Tibial artery (tissue), 4 donors: ENCODE data around the gene EDN3.

Source experiments
- DNase-seq, 2 donors: peaks; one replicate each; pipeline ENCODE4 v3.0.0-alpha.2; 2019
- H3K27ac ChIP-seq, 2 donors: fragments of 200-600 bp; sonication (generic) in 1 of 2; 1 replicate in 1 of 2; 2 replicates in 1 of 2; pipeline ENCODE4 v1.5.1; 2018 to 2019; ENCODE audit warnings: mild to moderate bottlenecking in 1 of 2
- H3K27me3 ChIP-seq, 2 donors: fragments of 200-600 bp; sonication (generic) in 1 of 2; one replicate each; pipeline versions ENCODE4 v1.5.1 to v1.6.0; 2016 to 2019
- H3K36me3 ChIP-seq, 3 donors: fragments of 200-600 bp; sonication (generic) in 2 of 3; one replicate each; pipeline ENCODE4 v1.5.1; 2016 to 2019; ENCODE audit warnings: mild to moderate bottlenecking in 2 of 3
- H3K4me1 ChIP-seq, 4 donors: fragments of 200-600 bp; sonication (generic) in 2 of 4; 1 replicate in 3 of 4; 2 replicates in 1 of 4; pipeline ENCODE4 v1.5.1; 2016 to 2019
- H3K4me3 ChIP-seq, 2 donors: fragments of 200-600 bp; sonication (generic) in 1 of 2; 1 replicate in 1 of 2; 2 replicates in 1 of 2; pipeline ENCODE4 v1.5.1; 2018 to 2019; ENCODE audit warnings: mild to moderate bottlenecking in 2 of 2
- H3K9me3 ChIP-seq, 3 donors: fragments of 200-600 bp; sonication (generic) in 1 of 3; one replicate each; pipeline ENCODE4 v1.5.1; 2016 to 2019
- CTCF ChIP-seq, 2 experiments: fragments of 200-600 bp in 1 of 2; fragments of 450-650 bp in 1 of 2; IDR thresholded peaks; one replicate each; pipeline ENCODE4 v1.5.1; 2017 to 2019; ENCODE audit warnings: antibody characterized with exemption in 2 of 2, mild to moderate bottlenecking in 1 of 2, moderate library complexity in 1 of 2
- intact Hi-C: fragments of 100-400 bp; cut with DNase I; formaldehyde crosslinking; loops from one replicate; pipeline ENCODE4 v1.15.0; 2023; ENCODE audit warnings: low total_unique reads

The EDN3 gene

GRCh38 chr20:59371431-59371830 lies 71.0 kb downstream of the EDN3 start:
- Histone ChIP-seq H3K9me3 (no peaks in the 10 kb centered on the region), H3K36me3 (no peaks in the 10 kb centered on the region), H3K27ac (no peak overlapping the region), H3K4me3 (no peak overlapping the region), H3K4me1 (peaks cover 0 to 6% (median 0%) of the 10 kb centered on the region in 4 donors), H3K27me3 (peaks cover 0 to 7% of the 10 kb centered on the region in 2 donors)
- no peak for TF ChIP-seq CTCF (IDR thresholded peaks at IDR 0.05)
- intact Hi-C loops = no loop called here
- DNase-seq = no peak

GRCh38 chr20:59374261-59374660 lies 73.8 kb downstream of the EDN3 start:
- no peak for DNase-seq
- Histone ChIP-seq H3K36me3 (no peaks in the 10 kb centered on the region), H3K4me1 (peaks cover 0 to 6% (median 0%) of the 10 kb centered on the region in 4 donors), H3K4me3 (no peak overlapping the region), H3K27ac (no peak overlapping the region), H3K27me3 (peaks cover 0 to 7% of the 10 kb centered on the region in 2 donors), H3K9me3 (no peaks in the 10 kb centered on the region)
- intact Hi-C loops = no loop called here
- TF ChIP-seq CTCF (IDR thresholded peaks at IDR 0.05) = no peak

- no peak overlapping the region for H3K27ac ChIP-seq
- intact Hi-C loops = no loop called here
Measured at GRCh38 chr20:59375541-59375940, 75.1 kb downstream of the EDN3 start.

More at GRCh38 chr20:59375541-59375940, 75.1 kb downstream of the EDN3 start:
- H3K27me3 ChIP-seq = peaks cover 0 to 14% of the 10 kb centered on the region in 2 donors
- TF ChIP-seq CTCF (IDR thresholded peaks at IDR 0.05) = no peak
- DNase-seq = no peak
- peaks cover 0 to 6% (median 0%) of the 10 kb centered on the region in 4 donors for H3K4me1 ChIP-seq
- H3K36me3 ChIP-seq = no peaks in the 10 kb centered on the region
- no peak overlapping the region for H3K4me3 ChIP-seq
- no peaks in the 10 kb centered on the region for H3K9me3 ChIP-seq
